Suprapubic skin (tissue), 3 donors: ENCODE data around the gene MOB1B.

Experiments used
- POLR2A ChIP-seq, 2 donors: fragments of 450-650 bp; IDR thresholded peaks; one replicate each; pipeline ENCODE4 v1.6.1; 2017; ENCODE audit warnings: antibody characterized with exemption in 2 of 2, mild to moderate bottlenecking in 2 of 2, moderate library complexity in 2 of 2
- TF ChIP-seq, protein P1 (sequence below), 2 donors: fragments of 200-600 bp in 1 of 2; fragments of 450-650 bp in 1 of 2; sonication (generic) in 1 of 2; IDR thresholded peaks; one replicate each; pipeline ENCODE4 v1.5.1; 2016 to 2019; ENCODE audit warnings: antibody characterized with exemption in 2 of 2, mild to moderate bottlenecking in 1 of 2, moderate library complexity in 1 of 2

GRCh38 chr4:70984106-70984505, 81.9 kb downstream of the MOB1B start:
- TF ChIP-seq, protein P1, sequence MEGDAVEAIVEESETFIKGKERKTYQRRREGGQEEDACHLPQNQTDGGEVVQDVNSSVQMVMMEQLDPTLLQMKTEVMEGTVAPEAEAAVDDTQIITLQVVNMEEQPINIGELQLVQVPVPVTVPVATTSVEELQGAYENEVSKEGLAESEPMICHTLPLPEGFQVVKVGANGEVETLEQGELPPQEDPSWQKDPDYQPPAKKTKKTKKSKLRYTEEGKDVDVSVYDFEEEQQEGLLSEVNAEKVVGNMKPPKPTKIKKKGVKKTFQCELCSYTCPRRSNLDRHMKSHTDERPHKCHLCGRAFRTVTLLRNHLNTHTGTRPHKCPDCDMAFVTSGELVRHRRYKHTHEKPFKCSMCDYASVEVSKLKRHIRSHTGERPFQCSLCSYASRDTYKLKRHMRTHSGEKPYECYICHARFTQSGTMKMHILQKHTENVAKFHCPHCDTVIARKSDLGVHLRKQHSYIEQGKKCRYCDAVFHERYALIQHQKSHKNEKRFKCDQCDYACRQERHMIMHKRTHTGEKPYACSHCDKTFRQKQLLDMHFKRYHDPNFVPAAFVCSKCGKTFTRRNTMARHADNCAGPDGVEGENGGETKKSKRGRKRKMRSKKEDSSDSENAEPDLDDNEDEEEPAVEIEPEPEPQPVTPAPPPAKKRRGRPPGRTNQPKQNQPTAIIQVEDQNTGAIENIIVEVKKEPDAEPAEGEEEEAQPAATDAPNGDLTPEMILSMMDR (IDR thresholded peaks at IDR 0.05) = no peak
- no peak for TF ChIP-seq POLR2A (IDR thresholded peaks at IDR 0.05)
